OCI-LY1 (cell line): ENCODE results near the gene KCTD16.

Experiments
- H2AFZ ChIP-seq: fragments of 200-600 bp; sonication (generic), shearing (Covaris generic); 2 replicates; pipeline ENCODE4 v1.6.0; 2014; ENCODE audit warnings: antibody characterized with exemption, mild to moderate bottlenecking, low read length
- H3F3A ChIP-seq: fragments of 200-600 bp; sonication (generic), shearing (Covaris generic); 2 replicates; pipeline ENCODE4 v1.6.0; 2014; ENCODE audit warnings: mild to moderate bottlenecking, antibody characterized with exemption, low read length, moderate library complexity; ENCODE audit not compliant: insufficient read depth
- H3K27ac ChIP-seq: fragments of 200-600 bp; sonication (generic); 2 replicates; pipeline ENCODE4 v1.5.1; 2014; ENCODE audit warnings: low read length, mixed run types, mild to moderate bottlenecking, low read depth; ENCODE audit not compliant: poor library complexity, severe bottlenecking
- H3K27me3 ChIP-seq: fragments of 200-600 bp; sonication (generic); 2 replicates; pipeline ENCODE4 v1.6.0; 2014; ENCODE audit warnings: antibody characterized with exemption, mild to moderate bottlenecking, low read length, moderate library complexity; ENCODE audit not compliant: insufficient read depth
- H3K36me3 ChIP-seq: fragments of 200-600 bp; sonication (generic); 2 replicates; pipeline ENCODE4 v1.6.1; 2014; ENCODE audit warnings: mild to moderate bottlenecking, antibody characterized with exemption, low read length, moderate library complexity, mixed read lengths; ENCODE audit not compliant: insufficient read depth
- H3K4me1 ChIP-seq: fragments of 200-600 bp; sonication (generic); 2 replicates; pipeline ENCODE4 v1.5.1; 2014; ENCODE audit warnings: mild to moderate bottlenecking, low read length, moderate library complexity; ENCODE audit not compliant: insufficient read depth, severe bottlenecking
- H3K4me2 ChIP-seq: fragments of 200-600 bp; sonication (generic), shearing (Covaris generic); 2 replicates; pipeline ENCODE4 v1.6.1; 2014; ENCODE audit warnings: low read length
- H3K4me3 ChIP-seq: fragments of 200-600 bp; sonication (generic); 2 replicates; pipeline ENCODE4 v1.5.1; 2014; ENCODE audit warnings: low read length, low read depth, mild to moderate bottlenecking, mixed read lengths; ENCODE audit not compliant: poor library complexity, severe bottlenecking
- H3K79me2 ChIP-seq: fragments of 200-600 bp; shearing (Covaris generic); 2 replicates; pipeline ENCODE4 v1.6.1; 2016; ENCODE audit warnings: mixed run types, low read length, mixed read lengths; ENCODE audit not compliant: insufficient read depth
- H3K9ac ChIP-seq: fragments of 200-600 bp; sonication (generic), shearing (Covaris generic); 2 replicates; pipeline ENCODE4 v1.6.1; 2014; ENCODE audit warnings: mild to moderate bottlenecking, low read length, mixed read lengths
- H3K9me2 ChIP-seq: fragments of 200-600 bp; sonication (generic), shearing (Covaris generic); 2 replicates; pipeline ENCODE4 v1.6.1; 2014; ENCODE audit warnings: low read depth, mild to moderate bottlenecking, low read length, mixed read lengths
- H3K9me3 ChIP-seq: fragments of 200-600 bp; shearing (Covaris generic); 2 replicates; pipeline ENCODE4 v1.6.1; 2014; ENCODE audit warnings: low read length, mixed read lengths
- H4K20me1 ChIP-seq: fragments of 200-600 bp; sonication (generic), shearing (Covaris generic); 2 replicates; pipeline ENCODE4 v1.6.0; 2016; ENCODE audit warnings: mild to moderate bottlenecking, low read length; ENCODE audit not compliant: insufficient read depth
- EZH2 ChIP-seq: fragments of 200-600 bp; sonication (generic), shearing (Covaris generic); IDR thresholded peaks from 2 replicates; pipeline ENCODE4 v1.8.0; 2017; ENCODE audit warnings: borderline replicate concordance, mixed run types, mild to moderate bottlenecking, antibody characterized with exemption, low read length, moderate library complexity, mixed read lengths
- TF ChIP-seq, protein P1 (sequence below): fragments of 200-600 bp; sonication (generic), shearing (Covaris generic); IDR thresholded peaks from 2 replicates; pipeline ENCODE4 v1.5.1; 2017; ENCODE audit warnings: mild to moderate bottlenecking, antibody characterized with exemption, low read length, moderate library complexity, mixed read lengths

Gene KCTD16

DNA sequence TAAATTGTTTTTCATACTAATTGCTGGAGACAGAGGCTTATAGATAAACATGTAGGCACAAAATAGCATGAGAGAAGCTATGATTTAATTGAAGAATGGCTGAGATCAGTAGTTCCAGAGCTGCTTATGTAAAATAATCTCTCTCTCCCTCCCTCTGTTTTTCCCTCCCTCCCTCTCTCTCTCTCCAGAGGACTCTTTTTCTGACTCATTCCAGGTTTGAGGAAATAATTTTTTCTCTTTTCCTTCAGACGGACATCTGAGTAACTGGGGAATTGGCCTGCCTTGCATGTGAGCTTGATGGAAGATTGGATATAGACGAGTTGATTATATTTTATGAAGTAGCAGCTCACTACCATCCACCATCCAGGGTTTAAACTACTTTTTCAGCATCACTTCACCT lies 35.5 kb downstream of the KCTD16 start:
- H3K9ac ChIP-seq, result no peak overlapping the region
- H4K20me1 ChIP-seq, result no peaks in the 10 kb centered on the region
- H2AFZ ChIP-seq, result no peak overlapping the region
- no peaks in the 10 kb centered on the region for H3K27me3 ChIP-seq
- no peak for TF ChIP-seq EZH2
- TF ChIP-seq, protein P1, sequence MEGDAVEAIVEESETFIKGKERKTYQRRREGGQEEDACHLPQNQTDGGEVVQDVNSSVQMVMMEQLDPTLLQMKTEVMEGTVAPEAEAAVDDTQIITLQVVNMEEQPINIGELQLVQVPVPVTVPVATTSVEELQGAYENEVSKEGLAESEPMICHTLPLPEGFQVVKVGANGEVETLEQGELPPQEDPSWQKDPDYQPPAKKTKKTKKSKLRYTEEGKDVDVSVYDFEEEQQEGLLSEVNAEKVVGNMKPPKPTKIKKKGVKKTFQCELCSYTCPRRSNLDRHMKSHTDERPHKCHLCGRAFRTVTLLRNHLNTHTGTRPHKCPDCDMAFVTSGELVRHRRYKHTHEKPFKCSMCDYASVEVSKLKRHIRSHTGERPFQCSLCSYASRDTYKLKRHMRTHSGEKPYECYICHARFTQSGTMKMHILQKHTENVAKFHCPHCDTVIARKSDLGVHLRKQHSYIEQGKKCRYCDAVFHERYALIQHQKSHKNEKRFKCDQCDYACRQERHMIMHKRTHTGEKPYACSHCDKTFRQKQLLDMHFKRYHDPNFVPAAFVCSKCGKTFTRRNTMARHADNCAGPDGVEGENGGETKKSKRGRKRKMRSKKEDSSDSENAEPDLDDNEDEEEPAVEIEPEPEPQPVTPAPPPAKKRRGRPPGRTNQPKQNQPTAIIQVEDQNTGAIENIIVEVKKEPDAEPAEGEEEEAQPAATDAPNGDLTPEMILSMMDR, result no peak
- H3K4me3 ChIP-seq, result no peak overlapping the region
- no peak overlapping the region for H3K4me2 ChIP-seq
- H3F3A ChIP-seq, result no peaks in the 10 kb centered on the region
- H3K9me2 ChIP-seq, result no peaks in the 10 kb centered on the region
- H3K27ac ChIP-seq, result no peak overlapping the region
- no peaks in the 10 kb centered on the region for H3K36me3 ChIP-seq
- H3K79me2 ChIP-seq, result no peaks in the 10 kb centered on the region
- no peaks in the 10 kb centered on the region for H3K4me1 ChIP-seq
- no peaks in the 10 kb centered on the region for H3K9me3 ChIP-seq

DNA sequence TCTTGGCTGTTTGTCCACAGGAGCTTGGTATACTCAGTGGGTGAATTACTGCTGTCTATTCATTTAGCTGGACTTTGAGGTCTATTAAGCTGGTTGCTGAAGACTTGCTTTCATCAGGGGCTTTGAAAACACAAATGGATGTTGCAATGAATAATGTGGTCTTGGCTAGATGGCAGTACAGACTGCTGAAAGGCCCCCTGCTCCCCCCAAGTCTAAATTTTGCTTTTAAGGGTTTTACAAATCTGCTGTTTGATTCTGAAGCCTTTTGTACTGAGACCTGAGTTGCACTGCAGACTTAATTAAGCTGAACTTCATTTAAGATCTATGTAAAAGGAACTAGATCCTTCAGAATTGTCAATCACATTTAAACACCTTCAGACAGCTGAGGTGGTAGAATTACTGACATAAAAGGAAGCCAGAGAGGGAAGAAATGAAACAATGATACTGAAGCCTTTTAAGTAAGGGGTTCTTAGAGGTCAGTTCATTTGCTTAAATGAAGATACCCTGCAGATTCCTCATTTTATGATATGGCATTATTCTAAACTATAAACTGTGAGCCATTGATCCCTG lies 37.3 kb downstream of the KCTD16 start:
- H3K79me2 ChIP-seq, result no peaks in the 10 kb centered on the region
- H3K9ac ChIP-seq, result no peak overlapping the region
- H3K36me3 ChIP-seq, result no peaks in the 10 kb centered on the region
- H3K4me1 ChIP-seq, result no peaks in the 10 kb centered on the region
- no peaks in the 10 kb centered on the region for H4K20me1 ChIP-seq
- no peak overlapping the region for H3K4me2 ChIP-seq
- no peaks in the 10 kb centered on the region for H3K27me3 ChIP-seq
- no peak overlapping the region for H2AFZ ChIP-seq
- no peak overlapping the region for H3K27ac ChIP-seq
- no peaks in the 10 kb centered on the region for H3K9me3 ChIP-seq
- H3F3A ChIP-seq, result no peaks in the 10 kb centered on the region
- TF ChIP-seq, protein P1, result no peak
- no peak for TF ChIP-seq EZH2
- no peaks in the 10 kb centered on the region for H3K9me2 ChIP-seq
- no peak overlapping the region for H3K4me3 ChIP-seq

DNA sequence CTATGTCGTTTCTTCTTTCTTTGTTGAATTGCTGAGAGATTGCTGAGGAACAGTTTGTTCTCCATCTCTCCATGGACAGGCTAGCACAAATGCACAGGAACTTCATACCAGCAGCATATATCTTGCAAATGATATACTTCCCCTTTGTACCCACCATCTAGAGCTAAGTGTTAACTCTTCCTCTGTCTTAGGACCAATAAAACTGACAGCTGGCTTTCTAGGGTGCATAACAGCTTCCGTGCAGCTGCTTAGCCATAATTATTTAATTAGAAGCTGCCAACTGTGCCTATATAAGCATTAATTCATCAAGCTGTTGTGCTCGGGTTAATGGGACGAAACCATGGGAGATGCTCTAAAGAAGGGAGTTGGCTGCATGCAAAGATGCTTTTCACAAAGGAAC lies 38.7 kb downstream of the KCTD16 start:
- Histone ChIP-seq H3K4me2 (no peak overlapping the region), H3K27me3 (no peaks in the 10 kb centered on the region), H3K9me3 (no peaks in the 10 kb centered on the region), H3K79me2 (no peaks in the 10 kb centered on the region), H3K27ac (no peak overlapping the region), H3K4me3 (no peak overlapping the region), H3K9ac (no peak overlapping the region), H3F3A (no peaks in the 10 kb centered on the region), H3K4me1 (no peaks in the 10 kb centered on the region), H3K9me2 (no peaks in the 10 kb centered on the region), H3K36me3 (no peaks in the 10 kb centered on the region), H2AFZ (no peak overlapping the region), H4K20me1 (no peaks in the 10 kb centered on the region)
- TF ChIP-seq, protein P1, result no peak
- no peak for TF ChIP-seq EZH2
